ENCODE measurements around the gene TTLL11.

Gene TTLL11

GRCh38 chr9:122020398-122020797 lies 72.7 kb downstream of the TTLL11 start:
- no peak for TF ChIP-seq CTCF (IDR thresholded peaks at IDR 0.05)
- H3K9me3 ChIP-seq (ENCODE audit: control insufficient read depth, low read length): no peaks in the 10 kb centered on the region
- H3K4me2 ChIP-seq (ENCODE audit: low read length): no peak overlapping the region
- H3K79me2 ChIP-seq: no peaks in the 10 kb centered on the region
- H3K27ac ChIP-seq: no peak overlapping the region
- H3K4me1 ChIP-seq: no peaks in the 10 kb centered on the region
- no peaks in the 10 kb centered on the region for H3K27me3 ChIP-seq (ENCODE audit: control insufficient read depth, insufficient read depth, low read length)
- H3K36me3 ChIP-seq (ENCODE audit: control insufficient read depth, insufficient read depth, low read length): no peaks in the 10 kb centered on the region
- no peak overlapping the region for H3K9ac ChIP-seq
- no peak overlapping the region for H2AFZ ChIP-seq
- no peak overlapping the region for H3K4me3 ChIP-seq (ENCODE audit: low read depth, low read length)

GRCh38 chr9:122016744-122017143 lies 76.4 kb downstream of the TTLL11 start:
- Histone ChIP-seq H3K79me2 (no peaks in the 10 kb centered on the region), H3K9me3 (ENCODE audit: control insufficient read depth, low read length) (no peaks in the 10 kb centered on the region)

GRCh38 chr9:122016309-122016708 lies 76.8 kb downstream of the TTLL11 start:
- Histone ChIP-seq H2AFZ (no peak overlapping the region), H3K27ac (no peak overlapping the region), H3K9ac (no peak overlapping the region), H3K4me2 (ENCODE audit: low read length) (no peak overlapping the region), H3K4me1 (no peaks in the 10 kb centered on the region), H3K27me3 (ENCODE audit: control insufficient read depth, insufficient read depth, low read length) (no peaks in the 10 kb centered on the region), H3K36me3 (ENCODE audit: control insufficient read depth, insufficient read depth, low read length) (no peaks in the 10 kb centered on the region), H3K79me2 (no peaks in the 10 kb centered on the region), H3K4me3 (ENCODE audit: low read depth, low read length) (no peak overlapping the region), H3K9me3 (ENCODE audit: control insufficient read depth, low read length) (no peaks in the 10 kb centered on the region)
- no peak for TF ChIP-seq CTCF (IDR thresholded peaks at IDR 0.05)

More at GRCh38 chr9:122016744-122017143, 76.4 kb downstream of the TTLL11 start:
- Histone ChIP-seq H2AFZ (no peak overlapping the region), H3K4me1 (no peaks in the 10 kb centered on the region), H3K36me3 (ENCODE audit: control insufficient read depth, insufficient read depth, low read length) (no peaks in the 10 kb centered on the region), H3K4me3 (ENCODE audit: low read depth, low read length) (no peak overlapping the region), H3K27me3 (ENCODE audit: control insufficient read depth, insufficient read depth, low read length) (no peaks in the 10 kb centered on the region), H3K4me2 (ENCODE audit: low read length) (no peak overlapping the region), H3K9ac (no peak overlapping the region), H3K27ac (no peak overlapping the region)
- no peak for TF ChIP-seq CTCF (IDR thresholded peaks at IDR 0.05)

- Histone ChIP-seq H3K79me2 (no peaks in the 10 kb centered on the region), H3K4me2 (ENCODE audit: low read length) (no peak overlapping the region), H3K36me3 (ENCODE audit: control insufficient read depth, insufficient read depth, low read length) (no peaks in the 10 kb centered on the region), H2AFZ (no peak overlapping the region), H3K4me3 (ENCODE audit: low read depth, low read length) (no peak overlapping the region), H3K4me1 (no peaks in the 10 kb centered on the region), H3K9ac (no peak overlapping the region), H3K27ac (no peak overlapping the region), H3K9me3 (ENCODE audit: control insufficient read depth, low read length) (no peaks in the 10 kb centered on the region), H3K27me3 (ENCODE audit: control insufficient read depth, insufficient read depth, low read length) (no peaks in the 10 kb centered on the region)
- TF ChIP-seq CTCF (IDR thresholded peaks at IDR 0.05): no peak
These were observed 77.8 kb downstream of the TTLL11 start for GRCh38 chr9:122015170-122015821.
